Amniotic stem cell (primary cell): Measurements from ENCODE around the gene RETREG3.
"Not testable (repeated sequence)": the region's sequence is repeated elsewhere in the genome, so short reads cannot be mapped to it uniquely, and the experiment has no call there.

Experiments used
- DNase-seq: peaks from one replicate; lab custom pipeline; 2025; lab: John Stamatoyannopoulos, UW

RETREG3 gene

DNA sequence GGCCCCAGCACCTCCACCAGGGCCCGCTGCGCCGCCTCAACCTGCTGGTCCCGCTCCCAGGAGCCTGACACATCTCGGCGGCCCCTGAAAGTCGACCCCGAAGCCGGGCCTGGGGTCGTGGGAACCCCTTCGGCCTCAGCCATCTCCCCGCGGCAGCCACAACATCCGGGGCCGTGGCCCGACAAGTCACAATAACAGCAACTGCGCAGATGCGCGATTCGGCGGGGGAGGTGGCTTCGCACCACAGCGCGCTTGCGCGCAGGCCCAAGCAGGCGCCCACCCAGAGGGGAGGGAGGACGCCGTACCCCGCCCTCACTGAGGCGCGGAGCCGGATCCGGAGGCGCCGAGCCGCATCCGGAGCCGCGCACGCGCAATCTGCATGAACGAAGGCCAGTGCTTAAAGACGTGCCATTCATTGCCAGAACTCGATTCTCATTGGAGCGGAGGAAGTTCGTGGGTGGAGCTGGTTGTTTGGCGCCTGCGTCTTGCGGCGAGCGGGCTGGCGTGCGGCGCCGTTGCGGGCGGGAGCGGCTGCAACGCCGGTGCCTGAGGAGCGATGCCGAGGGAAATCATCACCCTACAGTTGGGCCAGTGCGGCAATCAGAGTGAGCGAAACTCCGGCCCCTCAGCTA, at the start of gene RETREG3, which contains the start of gene TUBG1:
Gene RETREG3 (minus strand): TSS at position 193 of the 632 bp plus-strand sequence. CDS start 50 bp downstream, at position 143.
Gene TUBG1 (plus strand): TSS at position 502 of the 632 bp plus-strand sequence. CDS start 55 bp downstream, at position 557.
- DNase-seq: peak; percentile 99

GRCh38 chr17:42657824-42658588, 48.8 kb upstream of the RETREG3 start:
- DNase-seq: no peak

DNA sequence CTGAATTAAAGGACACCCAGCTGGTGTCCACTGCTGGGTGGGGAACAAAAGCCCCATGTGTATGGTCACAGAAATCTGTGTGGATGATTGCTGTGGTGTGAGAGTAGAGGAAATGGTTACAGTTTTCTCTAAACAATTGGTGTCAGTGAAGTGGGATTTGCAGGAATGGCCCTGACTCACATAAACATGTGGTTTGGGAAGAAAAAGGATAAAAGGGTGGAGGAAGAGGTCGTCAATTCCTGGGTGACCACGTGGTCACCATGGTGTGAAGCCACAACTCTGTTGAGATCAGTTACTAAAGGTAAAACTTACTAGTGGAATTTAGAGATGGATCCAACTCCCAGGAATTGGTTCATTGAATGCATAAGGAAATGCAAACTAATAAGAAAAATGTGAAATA, 46.4 kb upstream of the RETREG3 start:
- no peak for DNase-seq

GRCh38 chr17:42653179-42654124, 44.3 kb upstream of the RETREG3 start:
- peak; percentile 38 for DNase-seq

- DNase-seq: no peak
Measured at GRCh38 chr17:42651392-42651791, 42.2 kb upstream of the RETREG3 start.

DNA sequence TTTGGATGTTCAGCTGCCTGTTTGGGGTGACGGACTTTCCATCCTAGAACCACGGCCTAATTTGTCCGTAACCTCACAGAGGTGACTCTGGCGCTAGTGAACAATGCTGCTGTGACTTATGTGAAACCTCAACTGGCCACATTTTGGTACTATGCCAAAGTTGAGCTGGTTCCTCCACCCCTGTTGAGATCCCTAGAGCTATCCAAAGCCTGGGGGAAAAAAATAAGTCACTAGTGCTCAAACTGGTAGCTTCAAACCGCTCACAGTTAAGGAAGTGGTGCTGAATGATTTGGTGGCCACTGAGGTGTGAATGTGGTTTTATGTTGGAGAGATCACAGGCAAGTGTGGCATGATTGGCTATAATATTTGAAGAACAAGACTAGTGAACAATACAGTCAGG, 38.6 kb upstream of the RETREG3 start:
- DNase-seq: no peak

DNA sequence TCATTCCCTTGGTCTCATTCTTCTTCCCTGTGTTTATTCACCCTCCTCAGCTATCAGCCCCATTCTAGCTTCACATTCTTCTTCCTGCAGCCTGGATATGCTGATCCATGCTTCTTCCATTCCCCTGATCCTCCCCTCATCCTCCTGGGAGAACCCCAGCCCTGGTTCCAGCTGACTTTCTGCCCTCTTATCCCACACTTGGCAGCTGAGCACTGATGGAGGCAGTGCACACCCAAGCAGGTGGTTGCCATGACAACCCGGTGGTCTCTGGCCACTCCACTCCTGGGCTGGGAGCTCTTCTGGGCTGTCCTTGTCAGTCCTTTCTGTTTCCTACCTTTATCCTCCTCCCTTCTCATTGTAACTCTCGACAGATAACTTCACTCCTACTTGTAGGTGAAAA, 33.2 kb upstream of the RETREG3 start:
- DNase-seq: no peak

DNA sequence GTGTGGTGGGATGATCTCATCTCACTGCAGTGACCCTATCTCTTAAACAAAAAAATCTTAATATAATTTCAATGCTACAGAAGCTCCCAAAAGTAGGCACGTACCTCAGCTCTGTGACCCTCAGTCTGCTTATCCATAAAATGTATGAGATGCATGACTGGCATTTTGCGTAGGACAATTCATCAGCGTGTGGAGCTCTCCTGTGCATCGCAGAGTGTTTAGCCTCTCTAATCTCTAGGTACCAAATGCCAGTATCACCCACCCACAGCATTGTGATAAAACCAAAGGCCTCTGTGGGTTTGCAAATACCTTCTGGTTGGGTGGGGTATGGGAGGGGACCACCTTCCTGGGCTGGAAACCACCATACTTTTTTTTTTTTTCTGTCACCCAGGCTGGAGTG, 30.9 kb upstream of the RETREG3 start:
- no peak for DNase-seq

DNA sequence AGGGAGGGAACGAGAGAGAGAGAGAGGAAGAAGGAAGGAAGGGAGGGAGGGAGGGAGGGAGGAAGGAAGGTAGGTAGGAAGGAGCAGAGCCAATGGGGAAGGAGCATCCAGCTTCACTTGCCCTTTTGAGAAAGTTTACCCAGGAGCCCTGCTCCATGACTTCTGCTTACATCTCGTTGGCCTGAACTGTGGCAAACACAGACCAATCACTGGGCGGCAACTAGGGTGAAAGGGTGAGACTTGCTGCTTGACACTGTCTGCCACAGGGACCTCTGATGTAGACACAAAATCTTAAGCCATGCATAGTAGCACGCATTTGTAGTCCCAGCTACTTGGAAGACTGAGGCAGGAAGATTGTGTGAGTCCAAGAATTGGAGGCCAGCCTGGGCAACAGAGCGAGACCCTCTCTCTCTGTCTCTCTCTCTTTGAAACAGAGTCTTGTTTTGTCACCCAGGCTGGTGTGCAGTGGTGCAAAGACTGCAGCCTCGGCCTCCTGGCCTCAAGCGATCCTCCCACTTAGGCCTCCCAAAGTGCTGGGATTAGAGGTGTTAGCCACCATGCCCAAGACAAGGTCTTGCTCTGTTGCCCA, 30.4 kb upstream of the RETREG3 start:
- DNase-seq: no peak

GRCh38 chr17:42632949-42633444, 23.8 kb upstream of the RETREG3 start:
- no peak for DNase-seq

DNA sequence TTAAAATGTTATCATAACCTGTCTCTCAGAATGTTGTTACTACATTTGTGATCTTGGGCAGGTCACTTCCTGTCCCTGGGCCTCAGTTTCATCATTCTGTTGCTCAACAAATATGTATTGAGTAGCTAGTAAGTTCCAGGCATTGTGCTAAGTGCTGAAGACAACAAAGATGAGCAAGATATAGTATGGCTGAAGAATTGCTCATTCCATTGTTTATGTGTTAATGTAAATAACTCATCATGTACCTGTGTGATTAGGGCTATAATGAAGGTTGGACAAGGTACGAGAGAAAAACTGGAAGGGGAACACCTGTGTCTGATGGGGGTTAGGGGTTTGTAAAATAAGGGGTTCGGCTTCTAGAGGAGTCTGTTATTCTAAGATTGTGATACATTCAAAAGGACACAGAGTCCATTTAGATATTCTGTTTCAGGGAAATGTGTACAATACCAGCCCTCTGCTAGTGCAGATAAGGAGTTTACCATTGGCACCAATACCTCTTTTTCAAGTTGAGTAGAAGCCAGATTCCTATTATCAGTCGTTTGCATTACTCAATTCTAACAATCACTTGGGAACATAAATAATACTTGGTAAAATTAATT, 20.3 kb upstream of the RETREG3 start:
- no peak for DNase-seq

DNA sequence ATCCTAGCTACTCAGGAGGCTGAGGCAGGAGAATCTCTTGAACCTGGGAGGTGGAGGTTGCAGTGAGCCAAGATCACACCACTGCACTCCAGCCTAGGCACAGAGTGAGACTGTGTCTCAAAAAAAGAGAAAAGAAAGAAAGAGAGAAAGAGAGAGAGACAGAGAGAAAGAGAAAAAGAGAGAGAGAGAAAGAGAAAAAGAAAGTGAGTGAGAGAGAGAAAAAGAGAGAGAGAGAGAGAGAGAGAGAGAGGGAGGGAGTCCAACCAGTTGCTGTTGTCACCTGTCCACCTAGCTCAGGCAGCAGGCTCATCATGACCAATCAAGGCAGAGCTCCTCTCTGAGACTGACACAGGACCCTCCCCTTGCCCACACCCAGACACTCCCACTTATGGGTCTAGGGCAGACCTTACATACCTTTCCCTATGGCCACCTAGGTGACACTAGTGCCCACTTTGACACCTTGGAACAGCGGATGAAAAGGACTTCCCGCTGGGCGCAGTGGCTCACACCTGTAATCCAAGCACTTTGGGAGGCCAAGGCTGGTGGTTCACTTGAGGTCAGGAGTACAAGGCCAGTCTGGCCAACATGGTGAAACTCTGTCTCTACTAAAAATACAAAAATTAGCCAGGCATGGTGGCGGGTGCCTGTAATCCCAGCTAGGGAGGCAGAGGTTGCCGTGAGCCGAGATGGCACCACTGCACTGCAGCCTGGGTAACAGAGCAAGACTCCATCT, 18.0 kb upstream of the RETREG3 start:
- not testable (repeated sequence) for DNase-seq

- no peak for DNase-seq
Measured at GRCh38 chr17:42623732-42624596, 14.8 kb upstream of the RETREG3 start.

- no peak for DNase-seq
Measured at GRCh38 chr17:42623271-42623670, 14.1 kb upstream of the RETREG3 start.

- DNase-seq: not testable (repeated sequence)
Measured at GRCh38 chr17:42621987-42622386, 12.8 kb upstream of the RETREG3 start.

DNA sequence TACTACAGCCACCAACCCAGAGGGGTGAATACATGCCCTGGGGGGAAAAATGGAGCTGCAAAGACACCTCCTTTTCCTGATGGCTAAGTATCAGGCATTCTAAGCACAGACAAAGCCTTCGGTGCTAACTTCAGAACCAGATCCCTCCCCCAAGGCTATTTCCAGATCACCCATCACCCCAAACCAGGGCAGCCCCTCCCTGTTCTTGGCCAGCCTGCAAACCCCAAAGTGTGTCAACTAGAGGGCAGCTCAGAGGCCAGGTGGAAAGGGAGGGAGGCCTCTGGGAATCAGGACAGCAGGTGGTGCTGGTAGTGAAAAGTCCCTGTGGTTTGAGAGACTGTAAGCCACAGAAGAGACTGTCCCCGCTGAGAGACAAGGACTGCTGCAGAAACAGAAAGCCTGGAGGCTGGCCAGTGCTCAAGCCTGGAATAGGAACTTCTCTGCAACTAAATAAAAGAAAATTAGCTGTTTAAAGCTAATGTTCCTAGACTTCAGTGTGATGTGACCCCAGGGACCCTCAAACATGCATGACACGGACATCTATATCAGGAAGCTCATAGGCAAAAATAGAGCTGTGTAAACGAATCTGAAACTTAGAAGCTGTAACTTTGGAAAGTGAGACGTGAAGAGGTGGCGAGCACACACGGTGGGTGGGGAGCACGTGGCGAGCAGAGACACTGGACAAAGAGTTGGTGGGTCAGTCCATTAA, 9.4 kb upstream of the RETREG3 start:
- no peak for DNase-seq

DNA sequence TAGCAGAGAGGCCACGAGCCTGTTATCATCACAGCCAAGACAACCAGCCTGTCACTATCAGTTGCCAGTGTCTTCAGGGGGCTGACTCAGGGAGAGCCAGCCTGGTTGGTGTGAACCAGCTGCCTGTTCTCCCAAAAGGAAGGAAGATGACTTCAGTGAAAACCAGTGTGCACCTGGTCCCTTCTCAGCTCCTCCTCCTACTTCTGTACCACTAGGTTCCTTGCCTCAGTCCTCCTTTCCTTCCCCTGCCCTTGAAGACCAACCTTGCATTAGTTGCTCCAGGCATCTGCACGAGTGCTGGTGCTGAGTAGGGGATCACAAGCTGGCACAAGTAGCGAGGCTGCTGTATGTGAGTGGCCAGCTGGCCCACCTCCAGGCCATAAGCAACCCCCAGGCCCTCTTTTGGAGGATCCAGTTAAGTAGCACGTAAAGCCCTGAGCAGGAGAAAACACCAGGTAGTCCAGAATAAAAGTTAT, 8.8 kb upstream of the RETREG3 start:
- DNase-seq: no peak

GRCh38 chr17:42613699-42614295, 4.6 kb upstream of the RETREG3 start:
- DNase-seq: no peak
